Effector memory CD4-positive, alpha-beta T cell (primary cell): ENCODE data around the gene CHD2.

Experiments used
- DNase-seq, 3 donors: peaks; one replicate each; pipeline ENCODE4 v3.0.0-alpha.2; 2020
- H3K27ac ChIP-seq: 2 replicates; pipeline ENCODE4 v1.7.0; 2013; ENCODE audit warnings: mild to moderate bottlenecking, low read length, moderate library complexity; ENCODE audit not compliant: insufficient read depth, poor library complexity, severe bottlenecking
- H3K27me3 ChIP-seq: replicated peaks from 2 replicates; pipeline ENCODE4 v1.7.0; 2013; ENCODE audit warnings: mild to moderate bottlenecking, low read length; ENCODE audit not compliant: insufficient read depth, control insufficient read depth, poor library complexity, severe bottlenecking
- H3K36me3 ChIP-seq: 2 replicates; pipeline ENCODE4 v1.7.0; 2013; ENCODE audit warnings: mild to moderate bottlenecking, low read length, moderate library complexity; ENCODE audit not compliant: control insufficient read depth, insufficient read depth
- H3K4me1 ChIP-seq: 2 replicates; pipeline ENCODE4 v1.7.0; 2013; ENCODE audit warnings: low read length, mild to moderate bottlenecking; ENCODE audit not compliant: control insufficient read depth, insufficient read depth, poor library complexity, severe bottlenecking
- H3K4me3 ChIP-seq: 2 replicates; pipeline ENCODE4 v1.7.0; 2013; ENCODE audit warnings: low read length, low read depth, mild to moderate bottlenecking; ENCODE audit not compliant: insufficient read depth, poor library complexity, severe bottlenecking
- H3K9me3 ChIP-seq: 2 replicates; pipeline ENCODE4 v1.7.0; 2013; ENCODE audit warnings: mild to moderate bottlenecking, low read length, moderate library complexity; ENCODE audit not compliant: control insufficient read depth

Gene CHD2

GRCh38 chr15:93068581-93069199, 168.6 kb downstream of the CHD2 start:
- H3K36me3 ChIP-seq: no peaks in the 10 kb centered on the region
- H3K27me3 ChIP-seq: peaks cover 23% of the 10 kb centered on the region
- no peaks in the 10 kb centered on the region for H3K9me3 ChIP-seq
- H3K4me1 ChIP-seq: peaks cover 14% of the 10 kb centered on the region
- H3K27ac ChIP-seq: no peak overlapping the region
- H3K4me3 ChIP-seq: no peak overlapping the region
- no peak for DNase-seq

- Histone ChIP-seq H3K27me3 (peaks cover 27% of the 10 kb centered on the region), H3K9me3 (no peaks in the 10 kb centered on the region), H3K27ac (no peak overlapping the region), H3K4me3 (no peak overlapping the region), H3K4me1 (peaks cover 15% of the 10 kb centered on the region), H3K36me3 (no peaks in the 10 kb centered on the region)
- no peak for DNase-seq
These were observed 170.0 kb downstream of the CHD2 start for GRCh38 chr15:93070132-93070531.

- H3K36me3 ChIP-seq: no peaks in the 10 kb centered on the region
- H3K4me3 ChIP-seq: no peak overlapping the region
- H3K9me3 ChIP-seq: no peaks in the 10 kb centered on the region
- DNase-seq: no peak
- H3K27me3 ChIP-seq: peaks cover 27% of the 10 kb centered on the region
- peaks cover 15% of the 10 kb centered on the region for H3K4me1 ChIP-seq
- H3K27ac ChIP-seq: no peak overlapping the region
These were observed 170.6 kb downstream of the CHD2 start for GRCh38 chr15:93070551-93071296.

DNA sequence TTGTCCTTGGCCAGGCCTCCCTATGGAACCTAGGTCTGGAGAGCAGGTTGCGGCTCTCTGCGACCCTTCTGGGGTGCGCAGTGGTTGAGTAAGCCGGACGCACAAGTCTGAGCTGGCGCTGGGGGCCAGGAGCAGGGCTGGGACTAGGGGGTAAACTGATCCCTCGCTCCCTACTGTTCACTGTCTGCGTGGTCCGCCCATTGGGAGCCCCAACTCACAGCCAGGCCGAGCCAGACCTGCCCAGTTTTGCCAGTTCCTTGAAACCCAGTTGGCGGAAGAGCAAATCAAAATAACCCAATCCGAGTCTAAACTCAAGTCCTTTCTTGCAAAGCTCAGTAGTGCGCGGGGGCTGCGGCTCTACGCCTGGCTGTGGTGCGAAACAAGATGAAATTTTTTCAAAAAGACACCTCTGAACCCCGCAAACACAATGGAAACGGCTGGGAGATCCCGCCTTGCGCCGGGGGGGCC, 171.4 kb downstream of the CHD2 start:
- H3K27me3 ChIP-seq: peaks cover 27% of the 10 kb centered on the region
- peaks cover 15% of the 10 kb centered on the region for H3K4me1 ChIP-seq
- H3K9me3 ChIP-seq: no peaks in the 10 kb centered on the region
- H3K4me3 ChIP-seq: no peak overlapping the region
- H3K27ac ChIP-seq: no peak overlapping the region
- no peak for DNase-seq
- H3K36me3 ChIP-seq: no peaks in the 10 kb centered on the region

- peaks cover 15% of the 10 kb centered on the region for H3K4me1 ChIP-seq
- no peak for DNase-seq
- H3K9me3 ChIP-seq: no peaks in the 10 kb centered on the region
- no peak overlapping the region for H3K27ac ChIP-seq
- H3K4me3 ChIP-seq: no peak overlapping the region
- peaks cover 27% of the 10 kb centered on the region for H3K27me3 ChIP-seq
- H3K36me3 ChIP-seq: no peaks in the 10 kb centered on the region
These were observed 171.9 kb downstream of the CHD2 start for GRCh38 chr15:93072011-93072410.

- peaks cover 27% of the 10 kb centered on the region for H3K27me3 ChIP-seq
- peaks cover 15% of the 10 kb centered on the region for H3K4me1 ChIP-seq
- DNase-seq: no peak
- no peaks in the 10 kb centered on the region for H3K9me3 ChIP-seq
- no peak overlapping the region for H3K27ac ChIP-seq
- H3K4me3 ChIP-seq: no peak overlapping the region
- H3K36me3 ChIP-seq: no peaks in the 10 kb centered on the region
These were observed 172.6 kb downstream of the CHD2 start for GRCh38 chr15:93072411-93073394.

- Histone ChIP-seq H3K4me3 (no peak overlapping the region), H3K36me3 (no peaks in the 10 kb centered on the region), H3K27ac (no peak overlapping the region), H3K4me1 (peaks cover 15% of the 10 kb centered on the region), H3K27me3 (peaks cover 27% of the 10 kb centered on the region), H3K9me3 (no peaks in the 10 kb centered on the region)
- no peak for DNase-seq
These were observed 173.4 kb downstream of the CHD2 start for GRCh38 chr15:93073465-93073952.

GRCh38 chr15:93074599-93074998, 174.5 kb downstream of the CHD2 start:
- Histone ChIP-seq H3K27me3 (peaks cover 27% of the 10 kb centered on the region), H3K4me1 (peaks cover 15% of the 10 kb centered on the region), H3K36me3 (no peaks in the 10 kb centered on the region), H3K9me3 (no peaks in the 10 kb centered on the region), H3K27ac (no peak overlapping the region), H3K4me3 (no peak overlapping the region)
- DNase-seq: no peak

DNA sequence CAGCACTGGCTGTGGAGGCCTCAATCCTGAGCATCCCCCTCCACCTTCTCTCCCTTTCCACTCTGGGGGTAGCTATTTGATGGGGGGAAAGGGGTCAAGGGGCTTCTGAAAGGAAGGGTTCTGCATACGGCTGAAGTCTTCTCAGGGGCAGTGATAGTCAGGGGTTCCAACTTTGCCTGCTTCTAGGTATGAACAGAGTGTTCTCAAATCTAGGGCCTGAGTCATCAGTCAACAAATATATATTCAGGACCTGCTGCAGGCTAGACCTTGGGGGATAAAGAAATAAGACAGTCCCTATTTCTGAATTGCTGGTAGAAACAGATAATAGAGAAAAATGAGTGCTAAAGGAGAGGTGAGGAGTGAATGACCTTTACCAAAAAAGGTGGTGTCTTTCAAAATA, 176.1 kb downstream of the CHD2 start:
- peaks cover 23% of the 10 kb centered on the region for H3K27me3 ChIP-seq
- no peak overlapping the region for H3K27ac ChIP-seq
- no peaks in the 10 kb centered on the region for H3K36me3 ChIP-seq
- no peak for DNase-seq
- no peak overlapping the region for H3K4me3 ChIP-seq
- H3K9me3 ChIP-seq: no peaks in the 10 kb centered on the region
- H3K4me1 ChIP-seq: peaks cover 15% of the 10 kb centered on the region
